H1 (cell line): Measurements from ENCODE around the gene CRACDL. TPM values are rescaled to one million over a fixed set of nuclear protein-coding genes. Genes with fewer than 3 reads are reported as not detected.
A peak's percentile ranks its signal among the peaks of the same experiment; 100 is the strongest.

Source experiments
- CTCF ChIA-PET: fragments of 300-600 bp; sonication (Branson Sonifier 250); formaldehyde crosslinking; loops from one replicate; lab custom pipeline; 2021; ENCODE audit not compliant: partially characterized antibody; lab: Charles Lee
- POLR2A ChIA-PET: fragments of 300-600 bp; sonication (Branson Sonifier 250); formaldehyde crosslinking; loops from one replicate; lab custom pipeline; 2021; ENCODE audit warnings: inconsistent platforms; ENCODE audit not compliant: partially characterized antibody; lab: Charles Lee
- DNase-seq, 2 experiments: peaks; one replicate each; pipeline versions ENCODE4 v3.0.0 to v3.0.0-alpha.2; 2010 to 2022; ENCODE audit warnings: low spot score in 2 of 2, low read depth in 1 of 2, mixed read lengths in 1 of 2
- FAIRE-seq: peaks from 2 replicates; lab custom pipeline; 2011; peaks lifted over from hg19 to GRCh38; lab: Jason Lieb, UNC
- H2AFZ ChIP-seq: 2 replicates; pipeline ENCODE4 v1.8.1; 2012; ENCODE audit warnings: low read length, inconsistent platforms
- H2AK5ac ChIP-seq: 2 replicates; pipeline ENCODE4 v1.6.1; 2013; ENCODE audit warnings: low read depth, low read length
- H2BK120ac ChIP-seq: replicated peaks from 2 replicates; pipeline ENCODE3; 2013; ENCODE audit warnings: low read depth, low read length, inconsistent platforms
- H2BK12ac ChIP-seq: 2 replicates; pipeline ENCODE4 v1.6.1; 2013; ENCODE audit warnings: low read depth, low read length
- H2BK15ac ChIP-seq: 2 replicates; pipeline ENCODE4 v1.6.1; 2013; ENCODE audit warnings: low read length
- H2BK20ac ChIP-seq: 2 replicates; pipeline ENCODE4 v1.6.1; 2013; ENCODE audit warnings: low read length
- H2BK5ac ChIP-seq: 2 replicates; pipeline ENCODE4 v1.6.1; 2013; ENCODE audit warnings: low read depth, low read length
- H3K14ac ChIP-seq: 2 replicates; pipeline ENCODE4 v1.6.1; 2013; ENCODE audit warnings: inconsistent platforms; ENCODE audit not compliant: insufficient read length
- H3K18ac ChIP-seq: 2 replicates; pipeline ENCODE4 v1.6.1; 2013; ENCODE audit warnings: low read length; ENCODE audit errors: extremely low read depth
- H3K23ac ChIP-seq: 2 replicates; pipeline ENCODE4 v1.6.1; 2013; ENCODE audit warnings: inconsistent platforms; ENCODE audit not compliant: insufficient read length
- H3K23me2 ChIP-seq: 2 replicates; pipeline ENCODE4 v1.6.1; 2013; ENCODE audit warnings: low read depth, low read length
- H3K27ac ChIP-seq: 2 replicates; pipeline ENCODE4 v1.6.1; 2011; ENCODE audit warnings: low read depth, low read length, inconsistent platforms
- H3K27me3 ChIP-seq, 4 experiments: replicated peaks in 1 of 4; 1 replicate in 1 of 4; 2 replicates in 3 of 4; pipeline versions ENCODE4 v1.6.1 to v1.8.1; 2011 to 2013; ENCODE audit warnings: low read length in 3 of 4, mild to moderate bottlenecking in 3 of 4, inconsistent platforms in 2 of 4, mixed read lengths in 2 of 4, moderate library complexity in 1 of 4; ENCODE audit not compliant: control insufficient read depth in 3 of 4, insufficient read depth in 3 of 4; ENCODE audit errors: extremely low read depth in 1 of 4
- H3K36me3 ChIP-seq, 4 experiments: 2 replicates each; pipeline versions ENCODE4 v1.6.1 to v1.8.1; 2011 to 2013; ENCODE audit warnings: mild to moderate bottlenecking in 4 of 4, low read length in 3 of 4, moderate library complexity in 2 of 4, control low read depth in 1 of 4, inconsistent platforms in 1 of 4; ENCODE audit not compliant: insufficient read depth in 4 of 4, control insufficient read depth in 2 of 4
- H3K4ac ChIP-seq: replicated peaks from 2 replicates; pipeline ENCODE3; 2013; ENCODE audit warnings: low read length, low read depth, mixed read lengths, inconsistent platforms; ENCODE audit not compliant: insufficient read length
- H3K4me1 ChIP-seq, 4 experiments: replicated peaks in 1 of 4; 1 replicate in 1 of 4; 2 replicates in 3 of 4; pipeline versions ENCODE4 v1.6.1 to v1.8.1; 2011 to 2013; ENCODE audit warnings: low read length in 3 of 4, inconsistent platforms in 2 of 4, mixed read lengths in 1 of 4; ENCODE audit not compliant: insufficient read depth in 4 of 4, control insufficient read depth in 3 of 4
- H3K4me2 ChIP-seq, 2 experiments: 2 replicates each; pipeline versions ENCODE4 v1.6.1 to v1.8.1; 2011 to 2013; ENCODE audit warnings: low read depth in 2 of 2, low read length in 2 of 2, control low read depth in 1 of 2, inconsistent platforms in 1 of 2, mild to moderate bottlenecking in 1 of 2; ENCODE audit not compliant: insufficient read depth in 1 of 2
- H3K4me3 ChIP-seq, 4 experiments: fragments of 200-600, 300-600 bp in 1 of 4; sonication (generic), shearing (Covaris generic), sonication (Bioruptor Twin) in 1 of 4; 2 replicates each; pipeline versions ENCODE4 v1.5.1 to v1.8.1; 2011 to 2016; ENCODE audit warnings: low read length in 4 of 4, low read depth in 3 of 4, control low read depth in 2 of 4, inconsistent platforms in 2 of 4, mild to moderate bottlenecking in 2 of 4, mixed read lengths in 1 of 4, moderate library complexity in 1 of 4; ENCODE audit not compliant: insufficient read depth in 2 of 4; ENCODE audit errors: extremely low read depth in 1 of 4
- H3K56ac ChIP-seq: replicated peaks from 2 replicates; pipeline ENCODE3; 2013; ENCODE audit warnings: low read depth, mild to moderate bottlenecking, mixed read lengths, low read length, inconsistent platforms; ENCODE audit not compliant: insufficient read length
- H3K79me1 ChIP-seq: 2 replicates; pipeline ENCODE4 v1.6.1; 2013; ENCODE audit warnings: low read depth, low read length, control low read depth
- H3K79me2 ChIP-seq, 2 experiments: 2 replicates each; pipeline versions ENCODE4 v1.6.1 to v1.8.1; 2012 to 2013; ENCODE audit warnings: low read length in 2 of 2, mild to moderate bottlenecking in 2 of 2, inconsistent platforms in 1 of 2; ENCODE audit not compliant: insufficient read depth in 2 of 2, control insufficient read depth in 1 of 2
- H3K9ac ChIP-seq, 4 experiments: replicated peaks in 1 of 4; 1 replicate in 1 of 4; 2 replicates in 3 of 4; pipeline versions ENCODE4 v1.6.1 to v1.8.1; 2011 to 2013; ENCODE audit warnings: low read depth in 3 of 4, low read length in 3 of 4, control low read depth in 2 of 4, mild to moderate bottlenecking in 2 of 4, moderate library complexity in 2 of 4, inconsistent platforms in 1 of 4; ENCODE audit errors: extremely low read depth in 1 of 4
- H3K9me3 ChIP-seq, 2 experiments: 2 replicates each; pipeline versions ENCODE4 v1.6.1 to v1.8.1; 2012 to 2013; ENCODE audit warnings: mild to moderate bottlenecking in 2 of 2, moderate library complexity in 2 of 2, control low read depth in 1 of 2, inconsistent platforms in 1 of 2, low read depth in 1 of 2, low read length in 1 of 2, mixed read lengths in 1 of 2; ENCODE audit not compliant: insufficient read depth in 2 of 2
- H4K20me1 ChIP-seq, 2 experiments: replicated peaks in 1 of 2; 2 replicates each; pipeline versions ENCODE3 to v1.8.1; 2011 to 2013; ENCODE audit warnings: inconsistent platforms in 2 of 2, low read length in 2 of 2, mild to moderate bottlenecking in 1 of 2; ENCODE audit not compliant: insufficient read depth in 2 of 2, control insufficient read depth in 1 of 2
- H4K5ac ChIP-seq: 2 replicates; pipeline ENCODE4 v1.6.1; 2013; ENCODE audit warnings: low read length, low read depth, mixed read lengths, inconsistent platforms; ENCODE audit not compliant: insufficient read length
- H4K8ac ChIP-seq: 2 replicates; pipeline ENCODE4 v1.8.0; 2013; ENCODE audit warnings: mild to moderate bottlenecking, moderate library complexity, low read length, inconsistent platforms; ENCODE audit not compliant: insufficient read depth; ENCODE audit errors: extremely low read depth
- H4K91ac ChIP-seq: replicated peaks from 2 replicates; pipeline ENCODE3; 2013; ENCODE audit warnings: low read length, mixed read lengths, inconsistent platforms; ENCODE audit not compliant: insufficient read length
- BRCA1 ChIP-seq: IDR thresholded peaks from 2 replicates; pipeline ENCODE4 v1.6.1; 2012; ENCODE audit warnings: low read depth, low read length, improper control_type of control experiment
- CBX8 ChIP-seq: fragments of 300-800, 300-1000 bp; sonication (generic); IDR thresholded peaks from 2 replicates; pipeline ENCODE4 v1.7.1; 2016; ENCODE audit warnings: low read depth, low read length, borderline replicate concordance
- HDAC2 ChIP-seq, 2 experiments: fragments of 300-600 bp in 1 of 2; sonication (generic) in 1 of 2; IDR thresholded peaks; 2 replicates each; pipeline ENCODE4 v1.6.1; 2011 to 2012; ENCODE audit warnings: low read depth in 2 of 2, low read length in 2 of 2, mild to moderate bottlenecking in 2 of 2, moderate library complexity in 2 of 2, borderline replicate concordance in 1 of 2, inconsistent platforms in 1 of 2
- RFX5 ChIP-seq: IDR thresholded peaks from 2 replicates; pipeline ENCODE4 v1.6.1; 2011; ENCODE audit warnings: low read depth, low read length, improper control_type of control experiment, borderline replicate concordance
- RNF2 ChIP-seq: fragments of 200-900, 300-1000 bp; sonication (generic); IDR thresholded peaks from 2 replicates; pipeline ENCODE4 v1.7.1; 2016; ENCODE audit warnings: borderline replicate concordance, low read depth, mild to moderate bottlenecking, antibody characterized with exemption, low read length; ENCODE audit not compliant: poor library complexity, severe bottlenecking; ENCODE audit errors: missing control alignments
- SIRT6 ChIP-seq: IDR thresholded peaks from one replicate; pipeline ENCODE4 v1.7.1; 2012; ENCODE audit warnings: low read length, inconsistent platforms
- SP1 ChIP-seq: IDR thresholded peaks from 2 replicates; pipeline ENCODE4 v1.6.1; 2011; ENCODE audit warnings: low read depth, low read length
- TAF1 ChIP-seq: IDR thresholded peaks from 2 replicates; pipeline ENCODE4 v1.6.1; 2011; ENCODE audit warnings: mild to moderate bottlenecking, low read depth, low read length
- TAF7 ChIP-seq: optimal IDR thresholded peaks from 2 replicates; pipeline ENCODE3; 2011; ENCODE audit warnings: low read depth, mild to moderate bottlenecking, inconsistent platforms, low read length, moderate library complexity, borderline replicate concordance
- TBP ChIP-seq: IDR thresholded peaks from 2 replicates; pipeline ENCODE4 v1.6.1; 2011; ENCODE audit warnings: low read depth, low read length, improper control_type of control experiment
- WGBS, 2 experiments: shearing (Covaris generic) in 1 of 2; methylation state at CpG; one replicate each; pipeline versions ENCODE4 v1.1.6 to v1.1.7; 2013 to 2015; ENCODE audit warnings: low lambda C conversion rate in 2 of 2, mixed read lengths in 2 of 2, inconsistent platforms in 1 of 2, low coverage in 1 of 2, missing lambda C conversion rate in 1 of 2; ENCODE audit not compliant: insufficient replicate concordance in 2 of 2, insufficient coverage in 1 of 2, insufficient read length in 1 of 2; ENCODE audit errors: extremely low coverage in 1 of 2, missing lambda C conversion rate in 1 of 2; 5-methylcytosine and 5-hydroxymethylcytosine counted together
- polyA plus RNA-seq, 7 experiments: library from polyadenylated mRNA; depleted of rRNA in 3 of 7; stranded (reverse) in 5 of 7; unstranded in 2 of 7; fragments of >200 nt in 5 of 7; fragments of 200-250 nt in 2 of 7; gene quantifications; 1 replicate in 5 of 7; 2 replicates in 1 of 7; 4 replicates in 1 of 7; pipeline versions ENCODE4 v1.2.1 to v1.2.3, GENCODE V29; 2011 to 2013; ENCODE audit warnings: missing spikeins in 2 of 7, mixed read lengths in 2 of 7
- total RNA-seq: library from RNA; stranded (reverse); fragmentation: NEBNext Ultra II Directional; extraction: Animal tissue kit (Norgen Biotek cat#: 25700); gene quantifications from 2 replicates; pipeline ENCODE4 v1.2.1, GENCODE V29; 2021
- TF ChIP-seq, protein P1 (sequence below): IDR thresholded peaks from 2 replicates; pipeline ENCODE4 v1.6.1; 2011; ENCODE audit warnings: low read depth, mild to moderate bottlenecking, low read length; ENCODE audit not compliant: insufficient read depth

Gene CRACDL
- total and polyA plus RNA-seq, 2 of the 8 experiments (the other 6 are each of a cell fraction or from before 2014, with no cell fraction given) = 0.07 to 0.38 TPM

DNA sequence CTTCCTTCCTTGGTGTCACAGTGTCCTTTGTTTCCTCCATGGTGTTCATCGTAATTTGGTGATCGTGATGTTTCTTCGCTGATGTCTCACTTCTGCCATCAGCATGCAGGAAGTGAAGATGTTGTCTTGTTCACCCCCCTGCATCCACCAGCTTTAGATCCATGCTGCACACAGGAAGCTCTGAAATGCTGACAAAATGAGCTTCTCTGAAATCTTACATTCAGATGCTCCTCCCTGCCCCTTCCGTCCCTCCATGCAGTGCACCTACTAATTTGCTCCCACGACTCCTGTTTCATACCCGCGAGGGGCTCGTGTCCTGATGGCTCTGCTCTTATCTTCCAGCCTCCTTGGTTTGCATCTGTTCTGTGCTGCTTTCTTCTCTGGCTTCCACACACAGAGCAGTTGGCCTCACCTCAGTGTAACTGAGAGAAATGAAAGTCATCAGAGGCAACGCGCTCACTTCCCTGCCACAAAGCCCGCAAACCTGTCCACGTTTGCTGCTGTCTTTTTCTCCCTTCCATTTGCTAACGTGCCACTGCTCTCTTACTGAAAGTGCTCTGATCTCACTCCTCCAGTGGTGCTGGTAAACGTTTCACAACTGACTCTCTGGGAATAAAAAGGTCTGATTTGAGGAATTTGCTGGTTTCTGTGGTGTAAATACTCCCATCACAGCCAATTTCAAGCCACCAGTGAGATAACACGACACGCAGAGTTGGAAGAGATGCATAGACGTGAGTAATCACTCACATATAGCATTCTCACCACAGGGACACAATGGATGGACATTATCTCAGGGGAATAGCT is 164.1 kb downstream of the CRACDL start:
- no peak overlapping the region for H3K9ac ChIP-seq
- H4K8ac ChIP-seq = no peak overlapping the region
- no peak for FAIRE-seq
- no peak overlapping the region; the same call in 1 of the 2 replicates for H2BK15ac ChIP-seq
- no peak overlapping the region for H3K4ac ChIP-seq
- H3K4me1 ChIP-seq = peaks cover 3 to 9% (median 5%) of the 10 kb centered on the region in 4 experiments; a peak in 5 of 7 replicates
- no peaks in the 10 kb centered on the region for H3K23me2 ChIP-seq
- no peak overlapping the region for H2BK120ac ChIP-seq
- no peak for DNase-seq
- no peak overlapping the region for H3K4me2 ChIP-seq
- no peak overlapping the region for H3K14ac ChIP-seq
- peak overlapping the region; percentile 87 for H2AFZ ChIP-seq
- no peaks in the 10 kb centered on the region for H4K20me1 ChIP-seq
- no peak overlapping the region for H3K4me3 ChIP-seq
- no peak overlapping the region for H2BK12ac ChIP-seq
- CTCF ChIA-PET = interaction anchor here (1.0 kb wide), 2 partner anchors 24 to 50 kb away, joined by 3 read pairs; no protein-coding TSS in a partner anchor
- no peak overlapping the region for H2BK5ac ChIP-seq
- peak overlapping the region; percentile 4; the same call in 1 of the 2 replicates for H3K18ac ChIP-seq
- H3K56ac ChIP-seq = no peak overlapping the region
- no peaks in the 10 kb centered on the region for H3K79me2 ChIP-seq
- WGBS, 2 experiments = 83% methylated on average over 17 of the region's 17 CpGs; no CpG with 5 or more reads in 1 of the 2 experiments
- no peak overlapping the region for H4K91ac ChIP-seq
- no peaks in the 10 kb centered on the region for H3K27me3 ChIP-seq
- no peaks in the 10 kb centered on the region for H3K79me1 ChIP-seq
- H3K9me3 ChIP-seq = no peaks in the 10 kb centered on the region
- H3K23ac ChIP-seq = no peak overlapping the region
- no peaks in the 10 kb centered on the region for H3K36me3 ChIP-seq
- no peak overlapping the region for H2AK5ac ChIP-seq
- H3K27ac ChIP-seq = no peak overlapping the region
- H4K5ac ChIP-seq = no peak overlapping the region
- POLR2A ChIA-PET = interaction anchor here (1.9 kb wide), 1 partner anchor 16 kb away, joined by 4 read pairs; no protein-coding TSS in a partner anchor
- H2BK20ac ChIP-seq = no peak overlapping the region
- TF ChIP-seq, protein P1, sequence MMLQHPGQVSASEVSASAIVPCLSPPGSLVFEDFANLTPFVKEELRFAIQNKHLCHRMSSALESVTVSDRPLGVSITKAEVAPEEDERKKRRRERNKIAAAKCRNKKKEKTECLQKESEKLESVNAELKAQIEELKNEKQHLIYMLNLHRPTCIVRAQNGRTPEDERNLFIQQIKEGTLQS = no peak
- no peak for TF ChIP-seq HDAC2 (IDR thresholded peaks at IDR 0.05; ENCODE audit: borderline replicate concordance in 1 of 2, low read depth in 2 of 2, low read length in 2 of 2)
- no peak for TF ChIP-seq SIRT6
- TF ChIP-seq CBX8 = no peak
- TF ChIP-seq RNF2 = no peak
- no peak for TF ChIP-seq TAF1
- TF ChIP-seq TBP = no peak
- TF ChIP-seq RFX5 = no peak
- no peak for TF ChIP-seq TAF7
- no peak for TF ChIP-seq BRCA1
- TF ChIP-seq SP1 = no peak
